ENCODE data around the gene MID2.
A peak's percentile ranks its signal among the peaks of the same experiment; 100 is the strongest.
"Not testable (repeated sequence)": the region's sequence is repeated elsewhere in the genome, so short reads cannot be mapped to it uniquely, and the experiment has no call there.

MID2 gene

DNA sequence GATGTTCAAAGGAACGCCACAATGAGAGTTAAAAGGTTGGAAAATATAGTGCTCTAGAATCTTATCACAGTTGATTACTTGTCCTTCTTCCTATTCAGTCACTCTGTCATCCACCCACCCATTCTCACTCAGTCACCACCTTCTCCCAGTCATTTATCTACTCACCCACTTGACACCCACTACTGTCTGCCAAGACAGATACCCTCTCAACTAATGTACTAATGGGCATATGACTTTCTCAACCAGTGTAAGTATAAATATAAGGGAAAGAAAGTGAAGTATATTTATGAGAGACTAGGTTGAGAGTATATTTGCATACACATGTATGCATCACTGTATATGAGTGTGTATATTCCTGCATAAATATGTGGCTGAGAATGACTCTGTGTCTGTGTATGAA, 20.0 kb downstream of the MID2 start:
- DNase-seq, result no peak

DNA sequence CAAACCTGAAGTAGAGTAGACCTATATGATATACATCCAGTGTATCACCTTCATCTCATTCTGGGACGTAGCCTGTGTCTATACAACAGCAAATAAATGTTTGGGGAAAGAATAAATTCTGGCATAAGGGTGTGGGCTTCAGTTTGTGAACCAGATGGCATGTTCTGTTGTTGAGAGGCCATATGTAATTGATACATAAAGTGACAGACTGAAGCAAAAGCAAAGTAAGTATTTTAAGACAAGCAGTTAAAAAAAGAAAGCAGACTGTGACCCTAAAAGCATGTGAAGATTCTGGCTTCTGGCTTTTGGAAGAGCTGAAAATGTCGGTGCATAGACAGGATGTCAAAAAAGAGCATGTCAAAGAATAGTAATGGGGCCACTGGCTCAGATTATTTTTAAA, 22.9 kb downstream of the MID2 start:
- no peak for DNase-seq

DNA sequence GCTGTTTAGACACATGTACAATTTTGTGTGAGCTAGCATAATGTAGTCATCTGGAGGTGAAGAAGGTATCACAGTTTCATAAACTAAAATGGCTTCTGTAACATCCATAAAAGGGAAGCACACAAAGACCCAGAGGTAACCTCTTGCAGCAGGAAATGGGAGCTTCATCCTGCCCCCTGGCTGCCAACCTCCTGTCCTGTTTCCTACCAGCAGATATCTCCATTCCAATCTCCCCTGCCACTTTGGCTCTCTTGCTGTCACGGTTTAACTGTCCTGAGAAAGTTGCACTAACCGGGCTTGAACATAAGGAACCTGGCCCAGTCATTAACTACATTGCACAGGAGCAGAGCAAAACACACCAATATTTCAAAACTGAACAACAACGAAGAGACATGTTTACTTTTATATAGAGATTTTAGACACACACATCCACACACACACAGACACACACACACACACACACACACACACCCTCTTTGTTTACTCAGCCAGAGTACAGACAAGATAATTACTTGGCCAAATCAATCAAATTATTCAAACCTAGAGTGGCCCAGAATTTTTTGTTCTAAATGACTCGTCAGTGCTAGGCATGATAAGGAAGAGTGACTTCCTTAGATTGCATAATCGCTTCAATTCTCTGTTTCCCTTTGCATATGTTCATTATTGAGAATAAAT, 24.2 kb downstream of the MID2 start:
- no peak for DNase-seq

DNA sequence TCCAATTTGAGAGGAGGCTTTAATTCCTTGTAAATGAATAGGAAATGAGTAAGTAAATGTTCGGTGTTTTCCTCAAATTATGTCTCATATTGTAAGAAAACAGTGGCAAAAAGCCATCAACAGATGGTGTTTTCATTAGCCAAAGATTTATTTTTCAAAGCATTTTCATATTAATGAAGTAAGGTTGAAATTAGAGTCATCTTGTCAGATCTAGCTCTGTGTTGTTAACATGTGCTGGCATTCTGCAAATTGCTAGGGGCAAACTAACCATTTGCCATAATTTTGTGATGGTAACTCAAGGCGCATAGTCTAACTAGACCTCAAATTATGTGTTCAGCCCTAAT, 24.7 kb downstream of the MID2 start:
- no peak for DNase-seq

DNA sequence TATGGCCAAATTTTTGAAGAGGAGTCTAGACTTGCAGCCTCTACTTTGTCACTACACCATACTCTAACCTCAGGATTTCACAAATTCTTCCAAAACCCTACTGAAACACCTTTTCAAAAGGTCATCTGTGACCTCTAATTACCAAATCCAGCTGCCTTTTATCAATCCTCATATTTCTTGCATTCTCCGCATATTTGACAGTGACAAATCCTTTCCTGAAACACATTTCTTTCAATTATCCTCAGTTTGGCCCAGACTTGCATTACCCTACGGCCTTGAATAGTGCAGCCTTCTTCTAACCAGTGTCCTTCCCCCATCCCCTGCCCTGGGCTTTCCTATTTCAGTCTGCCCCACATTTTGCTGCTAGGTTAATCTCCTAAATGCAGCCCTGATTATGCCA, 25.5 kb downstream of the MID2 start:
- no peak for DNase-seq

DNA sequence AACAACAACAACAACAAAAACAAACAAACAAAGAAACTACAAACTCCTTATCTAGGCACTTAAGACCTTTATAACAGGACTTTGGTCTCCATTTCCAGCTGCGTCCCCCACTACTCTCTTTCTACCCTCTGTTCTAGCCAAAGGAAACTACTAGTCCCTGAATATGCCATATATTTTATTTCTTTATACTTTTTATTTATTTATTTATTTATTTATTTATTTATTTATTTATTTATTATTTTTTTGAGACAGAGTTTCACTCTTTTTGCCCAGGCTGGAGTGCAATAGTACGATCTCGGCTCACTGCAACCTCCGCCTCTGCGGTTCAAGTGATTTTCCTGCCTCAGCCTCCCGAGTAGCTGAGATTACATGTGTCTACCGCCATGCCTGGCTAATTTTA, 26.0 kb downstream of the MID2 start:
- DNase-seq, result not testable (repeated sequence)

DNA sequence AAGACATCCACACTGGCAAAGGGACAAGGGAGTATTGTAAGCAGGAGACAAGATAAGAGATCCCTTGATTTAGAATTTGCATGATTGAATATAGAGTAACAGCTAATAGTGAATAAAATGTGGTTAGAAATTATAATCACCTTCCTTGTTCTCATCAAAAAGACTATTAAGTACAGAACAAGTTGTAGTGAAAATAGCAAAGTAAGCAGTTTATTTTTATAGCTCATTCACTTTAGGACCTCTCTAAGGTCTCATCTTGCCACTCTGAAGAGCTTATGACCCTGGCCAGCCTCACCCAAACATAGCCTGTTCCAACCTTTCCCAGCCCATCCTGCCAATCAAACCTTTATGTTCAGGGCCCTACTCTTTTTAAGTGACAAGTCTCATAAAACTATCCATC, 30.6 kb downstream of the MID2 start:
- no peak for DNase-seq

DNA sequence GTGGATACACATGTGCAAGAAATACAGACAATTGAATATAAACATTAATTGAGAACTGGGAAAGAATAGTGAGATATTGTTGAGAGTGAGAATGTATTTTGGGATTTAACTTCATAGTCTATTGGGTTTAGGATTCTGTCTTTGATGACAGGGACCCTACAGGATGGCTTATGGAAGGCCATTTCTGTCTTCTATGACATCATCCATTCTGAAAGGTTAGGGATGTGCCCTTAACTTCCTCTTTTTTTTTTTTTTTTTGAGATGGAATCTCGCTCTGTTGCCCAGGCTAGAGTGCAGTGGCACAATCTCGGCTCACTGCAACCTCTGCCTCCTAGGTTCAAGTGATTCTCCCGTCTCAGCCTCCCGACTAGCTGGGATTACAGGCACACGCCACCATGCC, 31.4 kb downstream of the MID2 start:
- not testable (repeated sequence) for DNase-seq

DNA sequence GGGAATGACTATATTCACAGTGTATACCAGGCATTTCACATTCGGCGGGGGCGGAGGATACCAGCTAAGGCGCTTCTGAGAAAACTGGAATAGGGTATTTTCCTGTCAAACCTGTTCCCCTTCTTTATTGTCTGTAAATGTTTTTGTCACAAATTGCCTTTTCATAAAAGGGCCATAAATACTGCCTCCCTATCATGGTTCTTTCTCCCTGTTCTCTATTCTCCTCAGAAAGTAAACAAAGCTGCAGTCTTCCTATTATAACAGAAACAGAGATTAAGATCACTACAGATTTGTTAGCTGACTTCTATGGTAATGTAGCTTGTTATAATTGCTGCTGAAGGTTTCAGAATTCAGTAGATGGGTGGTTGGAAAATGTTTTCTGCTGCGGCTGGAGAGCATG, 32.2 kb downstream of the MID2 start:
- DNase-seq, result no peak

DNA sequence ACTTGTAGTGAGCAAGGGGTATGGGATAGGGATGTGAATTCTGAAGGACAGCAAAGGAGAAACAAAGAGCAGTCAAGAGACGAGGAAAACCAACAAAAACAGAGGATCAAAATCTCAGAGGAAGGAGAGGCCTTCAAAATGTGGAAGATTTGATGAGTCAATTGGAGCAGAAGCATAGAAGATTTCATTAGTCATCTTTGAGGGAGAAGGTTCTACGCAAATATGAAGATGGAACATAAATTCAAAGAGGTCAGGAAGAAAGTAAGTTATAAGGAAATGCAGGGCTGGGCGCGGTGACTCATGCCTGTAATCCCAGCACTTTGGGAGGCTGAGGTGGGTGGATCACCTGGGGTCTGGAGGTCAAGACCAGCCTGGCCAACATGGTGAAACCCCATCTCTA, 35.4 kb downstream of the MID2 start:
- no peak for DNase-seq

DNA sequence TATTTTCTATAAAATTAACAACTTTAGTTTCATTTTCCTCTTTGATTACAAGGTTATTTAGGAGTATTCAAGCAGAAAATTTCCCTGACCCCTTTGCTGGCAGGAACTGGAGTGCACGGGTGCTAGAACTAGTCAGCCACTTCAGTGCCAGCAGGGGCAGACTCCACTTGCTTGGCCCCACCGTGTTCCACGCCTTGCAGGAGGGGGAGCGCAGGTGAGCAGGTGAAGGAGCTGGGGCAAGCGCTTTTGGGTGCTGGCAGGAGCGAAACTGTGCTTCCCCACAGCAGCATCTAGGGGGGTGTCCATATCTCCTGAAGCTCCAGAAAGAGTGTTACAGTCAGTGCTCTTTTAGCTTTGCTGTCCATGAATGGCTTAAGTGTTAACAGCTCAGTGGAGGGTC, 45.5 kb downstream of the MID2 start:
- DNase-seq, result no peak

DNA sequence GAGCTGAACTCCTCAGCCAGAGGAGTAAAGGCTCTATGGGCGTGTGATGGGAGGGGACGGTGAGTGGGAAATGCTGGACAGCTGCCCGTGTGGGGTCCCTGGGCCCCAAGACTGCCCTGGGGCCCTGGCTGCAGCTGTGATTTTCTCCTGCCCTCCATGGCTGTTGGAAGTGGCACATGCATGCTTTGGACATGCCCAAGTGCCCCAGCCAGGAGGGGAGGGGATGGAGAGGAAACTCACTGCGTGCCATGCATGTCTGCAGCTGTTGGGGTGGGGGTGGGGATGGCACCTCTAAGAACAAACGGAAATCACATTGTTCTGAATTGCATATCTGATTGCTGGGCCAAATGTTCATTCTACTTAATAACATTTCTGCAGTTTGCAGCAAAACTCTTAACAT, 52.4 kb downstream of the MID2 start:
- DNase-seq, result no peak

DNA sequence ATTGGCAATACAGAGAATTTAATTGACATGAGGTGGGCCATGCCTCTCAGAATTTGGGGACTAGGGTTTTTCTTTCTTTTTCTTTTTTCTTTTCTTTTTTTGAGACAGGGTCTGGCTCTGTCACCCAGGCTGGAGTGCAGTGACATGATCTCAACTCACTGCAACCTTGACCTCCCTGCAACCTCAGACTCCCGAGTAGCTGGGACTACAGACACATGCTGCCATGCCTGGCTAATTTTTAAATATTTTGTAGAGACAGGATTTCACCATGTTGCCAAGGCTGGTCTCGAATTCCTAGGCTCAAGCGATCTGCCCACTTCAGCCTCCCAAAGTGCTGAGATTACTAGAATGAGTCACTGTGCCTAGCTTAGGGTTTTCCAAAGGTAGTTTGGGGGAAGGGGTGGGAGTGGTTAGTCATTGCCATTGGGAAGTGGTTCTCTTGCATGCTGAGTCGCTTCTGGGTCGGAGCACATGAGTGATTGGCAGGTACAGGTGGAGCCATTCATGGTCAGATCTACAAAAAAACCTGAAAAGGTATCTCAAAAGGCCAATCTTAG, 54.5 kb downstream of the MID2 start:
- no peak for DNase-seq

DNA sequence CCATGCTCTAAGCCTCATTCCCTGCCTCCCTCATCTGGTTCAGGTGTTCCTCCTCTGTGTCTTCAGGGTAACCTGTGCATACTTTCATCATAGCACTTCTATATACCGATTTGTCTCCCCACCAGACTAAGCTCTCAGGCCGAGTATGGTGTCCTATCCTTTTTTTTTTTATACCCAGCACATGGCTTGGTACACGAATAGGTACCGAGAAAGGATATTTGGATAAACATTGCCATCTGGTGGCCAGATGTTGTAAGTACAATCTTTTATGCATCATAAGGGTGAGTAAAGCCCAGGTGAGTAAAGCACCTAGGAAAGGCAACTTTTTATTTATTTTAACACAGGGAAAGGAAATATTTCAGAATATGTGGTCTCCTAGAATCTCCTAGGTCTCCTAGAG, 68.4 kb downstream of the MID2 start:
- DNase-seq, result no peak

DNA sequence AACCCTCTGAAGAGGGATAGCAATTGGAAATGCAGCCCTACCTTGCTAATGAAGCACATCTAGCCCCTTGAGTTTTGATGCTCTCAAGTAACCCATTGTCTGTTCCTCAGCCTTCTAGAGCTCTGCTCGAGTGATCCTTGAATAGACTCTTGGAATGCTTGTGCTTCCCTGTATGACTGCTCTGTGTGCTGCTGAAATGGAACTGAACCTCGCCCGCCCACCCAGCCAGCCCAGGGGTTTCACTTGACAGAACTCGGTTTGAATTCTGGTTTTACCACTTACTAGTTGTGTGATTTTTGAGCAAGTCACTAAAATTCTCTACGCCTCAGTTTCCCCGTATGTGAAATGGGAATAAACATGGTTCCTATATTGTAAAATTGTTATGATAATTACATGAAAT, 77.1 kb downstream of the MID2 start:
- DNase-seq, result no peak

DNA sequence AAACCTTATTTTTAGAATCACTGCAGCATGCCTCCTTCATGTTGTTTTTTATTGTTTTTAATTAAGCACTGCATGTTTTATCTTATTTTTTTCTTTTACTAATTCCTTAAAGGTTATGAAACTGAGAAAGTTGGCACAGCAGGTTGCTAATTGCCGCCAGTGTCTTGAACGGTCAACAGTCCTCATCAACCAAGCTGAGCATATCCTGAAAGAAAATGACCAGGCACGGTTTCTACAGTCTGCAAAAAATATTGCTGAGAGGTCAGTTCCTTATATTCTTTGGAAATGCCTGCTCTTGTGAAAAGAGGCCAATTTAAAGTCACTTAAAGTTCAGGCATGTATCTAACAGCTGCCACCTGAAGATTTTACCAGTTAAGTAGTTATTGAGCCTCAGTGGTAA, 79.7 kb downstream of the MID2 start:
- DNase-seq, result no peak

DNA sequence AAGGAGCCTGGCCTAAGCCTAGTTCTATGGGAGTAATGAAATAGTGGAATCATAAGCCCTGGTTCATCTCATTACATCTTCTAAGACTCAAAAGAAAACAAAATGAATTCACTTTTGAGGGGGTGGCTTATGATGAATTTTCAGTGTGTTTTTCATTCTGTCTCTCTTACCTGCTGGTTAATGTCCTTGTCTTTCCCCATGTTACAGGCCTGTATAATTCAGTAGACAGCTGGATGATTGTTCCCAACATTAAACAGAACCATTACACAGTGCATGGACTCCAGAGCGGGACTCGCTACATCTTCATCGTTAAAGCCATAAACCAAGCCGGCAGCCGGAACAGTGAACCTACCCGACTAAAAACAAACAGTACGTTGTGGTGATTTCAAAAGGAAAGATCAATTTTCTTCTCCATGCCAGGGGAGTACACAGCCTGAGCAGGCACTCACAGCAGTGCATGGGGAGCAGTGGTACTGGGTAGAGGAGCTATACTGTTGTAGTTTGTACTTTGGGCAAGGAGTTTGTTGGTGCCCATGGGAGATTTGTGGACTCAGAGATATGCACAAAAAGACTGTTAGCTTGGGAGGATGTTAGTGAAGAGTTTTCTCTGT, 98.6 kb downstream of the MID2 start:
- DNase-seq, result no peak

DNA sequence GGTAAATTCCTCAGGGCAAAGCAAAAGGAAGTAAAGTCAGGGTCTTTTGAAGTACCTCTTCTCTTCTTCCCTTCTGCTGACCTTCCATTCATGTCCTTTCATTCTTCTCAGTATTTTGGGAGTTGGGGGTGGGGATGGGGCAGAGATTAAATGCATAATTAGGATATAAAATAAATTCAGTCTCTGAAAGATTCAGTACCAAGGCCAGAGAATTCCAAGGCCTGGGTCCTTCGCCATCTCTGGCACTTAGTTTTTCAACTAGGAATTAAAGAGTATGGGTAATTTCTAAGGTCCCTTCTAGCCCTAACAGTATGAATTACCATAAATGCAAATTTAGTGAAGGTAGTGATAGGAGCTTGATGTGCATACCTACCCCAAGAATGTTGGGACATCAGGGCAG, 108.6 kb downstream of the MID2 start:
- no peak for DNase-seq

DNA sequence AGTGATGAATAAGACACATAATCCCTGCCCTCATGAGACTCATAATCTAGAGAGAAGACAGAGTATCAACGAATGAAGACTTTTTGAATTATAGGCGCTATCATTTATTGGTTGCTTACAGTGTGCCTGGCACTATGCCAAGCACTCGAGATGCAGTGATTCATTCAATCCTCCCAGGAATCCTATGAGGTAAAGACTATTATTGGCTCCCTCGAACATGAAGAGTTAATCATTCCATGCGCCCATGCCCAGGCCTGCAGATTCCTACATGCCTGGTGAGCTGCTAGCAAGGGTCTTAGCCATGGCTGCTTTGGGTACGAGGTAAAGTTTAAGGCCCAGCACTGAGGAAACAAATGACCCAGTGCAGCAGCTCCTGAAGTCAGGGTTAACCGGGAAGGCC, 109.5 kb downstream of the MID2 start:
- no peak for DNase-seq

DNA sequence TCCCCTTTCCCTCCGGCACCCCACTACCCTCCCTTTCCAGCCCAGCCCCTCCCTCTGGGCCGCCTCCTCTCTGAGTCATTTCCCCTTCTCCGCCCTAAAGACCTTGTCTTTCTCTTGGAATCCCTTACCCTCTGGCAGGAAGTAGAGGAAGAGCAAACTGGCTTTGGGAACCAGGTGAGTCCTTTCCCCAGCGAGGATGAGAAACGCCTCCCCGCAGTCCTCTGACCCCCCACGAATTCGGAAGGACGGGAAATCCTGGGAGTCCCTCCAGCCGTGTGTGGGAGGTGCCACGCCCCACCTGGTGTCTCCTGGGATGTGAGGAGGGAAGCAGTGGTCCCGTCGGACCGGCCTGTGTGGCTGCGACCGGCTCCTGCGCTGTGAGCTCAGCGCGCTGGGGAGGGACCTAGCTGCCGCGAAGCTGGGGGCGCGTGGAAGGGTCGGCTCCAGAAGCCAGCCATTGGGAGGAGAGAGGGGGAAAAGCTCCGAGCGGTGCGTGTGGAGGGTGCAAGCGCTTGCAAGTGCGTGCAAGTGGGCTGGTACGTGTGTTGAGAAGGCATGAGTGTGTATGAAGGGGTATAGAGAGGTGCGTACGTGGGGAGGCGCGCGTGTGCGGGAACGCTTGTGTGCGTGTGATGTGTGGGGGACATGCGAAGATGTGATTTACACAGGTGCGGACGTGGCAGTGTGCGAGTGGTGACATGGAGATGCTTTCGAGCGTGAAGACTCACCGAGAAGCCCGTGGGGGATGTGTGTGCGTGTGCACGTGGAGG, 110.2 kb downstream of the MID2 start:
- DNase-seq, result peak; percentile 66

DNA sequence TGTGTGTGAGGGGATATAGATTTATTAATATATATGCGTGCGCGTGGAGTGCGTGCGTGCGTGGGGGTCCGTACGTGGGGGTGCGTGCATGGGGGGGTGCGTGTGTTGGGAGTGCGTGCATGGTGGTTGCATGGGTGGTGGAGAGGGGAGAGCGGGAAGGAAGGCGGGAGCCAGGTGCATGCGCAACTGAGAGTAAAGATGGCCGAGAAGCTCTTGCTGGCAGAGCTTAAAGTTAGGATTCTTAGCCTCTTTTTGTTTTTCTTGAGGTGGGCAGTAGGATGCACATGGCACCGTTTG, 110.7 kb downstream of the MID2 start:
- DNase-seq, result no peak

DNA sequence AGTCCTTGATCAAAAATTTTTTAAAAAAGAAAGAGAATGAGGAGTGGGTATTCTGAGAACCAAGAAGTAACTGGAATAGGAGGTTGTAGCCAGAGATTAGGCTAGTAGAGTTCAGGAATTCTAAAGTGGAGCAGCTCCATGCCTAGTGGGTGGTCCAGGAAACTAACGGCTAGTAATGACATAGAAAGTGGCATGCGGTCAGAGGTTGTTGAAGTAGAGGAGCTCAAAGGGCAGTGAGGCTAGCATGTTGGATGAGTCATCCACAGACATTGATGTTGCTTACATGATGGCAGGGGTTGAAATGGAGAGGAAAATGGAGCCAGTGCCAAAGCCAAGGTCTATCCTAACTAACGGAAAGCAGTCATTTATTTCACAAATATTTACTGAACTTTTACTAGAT, 114.4 kb downstream of the MID2 start:
- DNase-seq, result no peak

DNA sequence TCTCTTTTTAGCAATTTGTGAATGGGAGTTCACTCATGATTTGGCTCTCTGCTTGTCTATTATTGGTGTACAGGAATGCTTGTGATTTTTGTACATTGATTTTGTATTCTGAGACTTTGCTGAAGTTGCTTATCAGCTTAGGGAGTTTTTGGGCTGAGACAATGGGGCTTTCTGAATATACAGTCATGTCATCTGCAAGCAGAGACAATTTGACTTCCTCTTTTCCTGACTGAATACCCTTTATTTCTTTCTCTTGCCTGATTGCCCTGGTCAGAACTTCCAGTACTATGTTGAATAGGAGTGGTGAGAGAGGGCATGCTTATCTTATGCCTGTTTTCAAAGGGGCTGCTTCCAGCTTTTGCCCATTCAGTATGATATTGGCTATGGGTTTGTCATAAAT, 129.7 kb downstream of the MID2 start:
- DNase-seq, result not testable (repeated sequence)

DNA sequence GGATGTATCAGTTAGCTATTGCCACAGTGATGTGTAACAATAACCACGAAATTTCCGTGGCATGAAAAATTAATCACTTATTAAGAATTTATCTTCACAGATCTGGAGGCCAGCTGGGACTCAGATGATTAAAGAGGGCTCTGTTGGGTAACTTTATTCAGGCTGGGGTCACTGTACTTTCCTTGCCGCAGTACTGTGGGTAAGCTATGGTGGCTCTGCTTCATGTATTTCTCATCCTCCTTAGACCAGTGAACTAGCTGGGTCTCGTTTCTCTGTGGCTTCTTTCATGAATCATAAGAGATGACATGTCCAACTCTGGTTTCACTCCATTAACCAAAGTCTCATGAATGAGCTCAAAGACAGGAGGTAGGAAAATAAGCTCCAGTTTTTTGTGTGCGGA, 143.0 kb downstream of the MID2 start:
- DNase-seq, result no peak

DNA sequence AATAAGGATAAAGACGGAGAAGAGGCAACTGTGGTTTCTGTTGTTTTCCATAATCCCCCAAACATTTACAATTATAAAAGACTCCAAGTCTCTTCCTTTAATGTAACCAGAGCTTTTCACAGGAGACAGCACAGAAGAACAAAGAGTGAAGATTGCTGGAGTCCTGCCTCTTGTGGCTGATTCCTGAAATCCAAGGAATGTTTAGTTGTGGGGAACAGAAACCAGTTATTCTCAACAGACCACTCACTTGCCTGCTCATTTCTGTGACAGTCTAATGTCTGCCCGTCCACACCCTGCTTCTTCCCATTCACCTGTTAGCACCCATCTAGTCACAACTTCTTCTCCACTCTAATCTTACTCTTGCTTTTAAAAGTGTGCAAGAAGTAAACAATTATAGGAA, 144.4 kb downstream of the MID2 start:
- no peak for DNase-seq

Data from islet precursor cell (in vitro differentiated cells).